ENCODE measurements around the gene ST8SIA6.
"Not testable (repeated sequence)": the region's sequence is repeated elsewhere in the genome, so short reads cannot be mapped to it uniquely, and the experiment has no call there.

ST8SIA6 gene

DNA sequence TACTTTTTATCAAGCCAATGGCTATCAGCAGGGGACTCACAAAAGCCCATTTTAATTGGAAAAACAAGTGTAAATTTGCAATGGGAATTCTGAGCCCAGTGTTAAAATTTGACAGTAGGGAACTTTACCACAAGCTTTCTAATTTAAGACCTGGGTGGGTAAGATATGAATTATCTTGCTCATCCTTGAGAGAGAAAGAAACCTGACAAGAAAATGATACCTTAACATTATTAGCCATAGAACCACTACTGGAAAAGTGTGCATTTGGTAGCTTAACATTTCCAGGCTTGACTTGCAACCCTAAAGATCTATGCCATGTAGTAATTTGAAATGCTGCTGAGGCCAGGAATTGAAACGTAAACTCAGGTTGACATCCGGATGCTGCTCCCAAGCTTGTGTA, 2.7 kb upstream of the ST8SIA6 start:
- DNase-seq (ENCODE audit: low read depth) = no peak

GRCh38 chr10:17456032-17456548, 1.7 kb upstream of the ST8SIA6 start:
- no peak for DNase-seq (ENCODE audit: low read depth)

DNA sequence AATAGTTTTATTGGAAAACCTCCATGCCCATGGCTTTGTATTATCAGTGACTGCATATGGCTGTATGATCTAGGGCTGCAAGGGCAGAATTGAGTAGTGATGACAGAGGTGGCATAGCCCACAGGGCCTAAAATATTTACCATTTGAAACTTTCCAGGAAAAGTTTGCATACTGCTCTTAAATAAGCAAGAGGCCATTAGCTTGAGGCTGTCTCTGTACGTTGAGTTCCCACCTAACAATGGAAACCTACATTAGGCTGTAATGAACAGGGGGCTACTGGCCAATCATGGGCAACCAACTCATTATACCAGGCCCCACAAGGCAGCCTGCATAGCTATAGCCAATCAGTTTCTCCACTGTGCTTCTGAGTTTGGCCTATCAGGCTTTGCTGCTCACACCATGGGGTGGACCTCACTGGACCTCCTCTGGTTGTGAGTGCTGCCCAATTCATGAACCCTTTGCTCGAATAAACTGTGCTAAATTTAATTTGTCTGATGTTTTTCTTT, 673 bp upstream of the ST8SIA6 start:
- DNase-seq (ENCODE audit: low read depth) = no peak

DNA sequence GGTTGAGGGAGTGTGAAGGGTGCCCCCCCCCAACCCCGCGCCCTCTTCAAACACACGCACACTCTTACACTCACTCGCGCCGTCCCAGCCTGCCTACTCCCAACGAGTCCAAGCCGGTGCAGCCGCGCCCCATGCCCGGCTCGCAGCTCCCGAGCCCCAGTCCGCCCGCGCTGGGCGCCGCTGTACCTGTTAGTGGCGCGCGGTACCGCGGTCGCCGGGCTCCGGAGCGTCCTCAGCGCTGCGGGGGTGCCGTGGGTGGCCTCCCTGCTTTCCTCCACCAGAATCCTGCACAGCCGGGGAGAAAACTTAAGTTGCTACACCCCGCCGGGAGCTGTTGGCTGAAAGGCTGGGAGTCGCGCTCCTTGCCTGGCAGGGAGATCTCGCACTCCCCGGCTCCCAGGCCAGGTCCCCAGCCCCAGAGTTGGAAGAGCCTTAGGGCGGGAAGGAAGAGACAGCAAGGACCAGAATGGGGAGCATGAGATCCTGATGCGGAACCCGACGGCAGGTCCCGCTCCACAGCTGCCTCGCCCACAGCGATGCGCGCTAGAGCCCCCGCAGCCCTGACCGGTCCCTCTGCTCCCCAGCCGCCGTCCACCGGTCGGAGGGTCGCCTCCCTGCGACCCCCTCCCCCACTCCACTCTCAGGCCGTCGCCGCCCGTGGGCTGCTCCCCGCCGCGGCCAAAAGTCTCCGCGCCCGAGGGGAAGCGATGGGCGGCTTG, 863 bp downstream of the ST8SIA6 start:
- DNase-seq (ENCODE audit: low read depth) = no peak

DNA sequence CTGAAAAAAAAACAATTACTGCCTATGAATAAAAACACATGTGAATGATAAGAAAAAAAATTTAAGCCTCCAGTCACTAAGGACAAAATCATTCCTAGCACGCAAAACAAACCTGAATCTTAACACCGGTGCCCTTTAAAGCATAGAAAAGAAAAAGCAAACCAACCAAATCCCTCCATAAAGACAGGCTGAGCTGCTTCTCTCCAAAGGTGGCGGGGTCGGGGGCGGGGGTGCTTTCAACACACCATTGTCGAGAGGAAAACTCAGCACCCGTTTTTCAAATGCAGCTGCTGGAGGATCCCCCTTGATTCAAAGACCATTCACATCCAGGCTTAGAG, 1.4 kb downstream of the ST8SIA6 start:
- DNase-seq (ENCODE audit: low read depth) = no peak

GRCh38 chr10:17452060-17452841, 2.1 kb downstream of the ST8SIA6 start:
- no peak for DNase-seq (ENCODE audit: low read depth)

GRCh38 chr10:17450024-17450423, 4.4 kb downstream of the ST8SIA6 start:
- no peak for DNase-seq (ENCODE audit: low read depth)

- no peak for DNase-seq (ENCODE audit: low read depth)
Observed at GRCh38 chr10:17445400-17445998, 8.9 kb downstream of the ST8SIA6 start.

DNA sequence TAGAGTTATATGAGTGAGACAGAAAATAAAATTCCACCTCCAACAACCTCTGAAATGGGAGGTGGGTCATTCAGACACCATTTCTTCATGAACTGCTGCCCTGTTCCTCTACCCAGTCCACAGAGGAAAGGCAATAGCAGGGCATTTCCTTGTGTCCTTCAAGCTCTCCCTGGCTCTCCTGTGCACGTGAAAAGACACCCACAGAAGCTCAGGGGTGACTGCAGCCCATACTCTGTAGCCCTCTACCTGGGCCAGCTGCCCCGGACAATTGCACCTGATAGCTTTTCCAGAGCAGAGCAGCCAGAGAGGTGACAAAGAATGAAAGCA, 10.0 kb downstream of the ST8SIA6 start:
- DNase-seq (ENCODE audit: low read depth) = no peak

GRCh38 chr10:17443707-17444387, 10.5 kb downstream of the ST8SIA6 start:
- DNase-seq (ENCODE audit: low read depth) = no peak

DNA sequence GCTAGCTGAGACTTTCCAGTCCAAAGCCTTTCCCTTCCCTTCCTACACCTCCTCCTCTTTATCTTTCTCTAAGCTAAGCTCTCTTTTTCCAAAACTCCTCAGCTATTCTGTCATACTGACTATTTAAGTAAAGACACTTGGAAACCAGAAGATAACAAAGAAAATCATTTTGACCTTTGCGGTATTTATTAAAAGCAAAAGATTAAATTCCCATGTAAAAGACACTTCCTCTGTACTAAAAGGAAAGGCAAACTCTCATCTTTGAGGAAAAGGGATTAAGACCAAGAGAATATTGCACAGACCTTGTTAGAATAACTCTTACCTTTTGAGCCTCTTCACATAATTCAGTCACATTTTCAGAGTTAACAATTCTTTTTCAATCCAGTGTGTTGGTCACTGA, 15.8 kb downstream of the ST8SIA6 start:
- DNase-seq (ENCODE audit: low read depth) = no peak

GRCh38 chr10:17436578-17436977, 17.8 kb downstream of the ST8SIA6 start:
- DNase-seq (ENCODE audit: low read depth) = not testable (repeated sequence)

- DNase-seq (ENCODE audit: low read depth) = no peak
Observed at GRCh38 chr10:17435953-17436352, 18.4 kb downstream of the ST8SIA6 start.

GRCh38 chr10:17435187-17435586, 19.2 kb downstream of the ST8SIA6 start:
- no peak for DNase-seq (ENCODE audit: low read depth)

DNA sequence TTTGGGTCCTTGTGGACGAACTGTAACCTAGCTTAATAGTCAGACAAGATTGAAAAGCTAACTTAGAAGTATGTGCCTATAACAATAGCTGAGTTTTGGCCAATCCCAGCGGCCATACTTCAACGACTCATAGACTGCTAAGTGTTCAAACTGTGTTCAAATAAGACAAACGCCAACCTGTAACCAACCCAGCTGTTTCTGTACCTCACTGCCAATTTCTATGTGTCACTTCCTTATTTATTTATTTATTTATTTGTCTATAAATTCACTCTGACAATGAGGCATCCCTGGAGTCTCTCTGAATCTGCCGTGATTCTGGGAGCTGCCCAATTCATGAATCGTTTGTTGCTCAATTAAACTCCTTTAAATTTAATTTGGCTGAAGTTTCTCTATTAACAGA, 21.7 kb downstream of the ST8SIA6 start:
- DNase-seq (ENCODE audit: low read depth) = no peak

GRCh38 chr10:17431871-17432311, 22.5 kb downstream of the ST8SIA6 start:
- DNase-seq (ENCODE audit: low read depth) = no peak

- no peak for DNase-seq (ENCODE audit: low read depth)
Observed at GRCh38 chr10:17430647-17431355, 23.6 kb downstream of the ST8SIA6 start.

DNA sequence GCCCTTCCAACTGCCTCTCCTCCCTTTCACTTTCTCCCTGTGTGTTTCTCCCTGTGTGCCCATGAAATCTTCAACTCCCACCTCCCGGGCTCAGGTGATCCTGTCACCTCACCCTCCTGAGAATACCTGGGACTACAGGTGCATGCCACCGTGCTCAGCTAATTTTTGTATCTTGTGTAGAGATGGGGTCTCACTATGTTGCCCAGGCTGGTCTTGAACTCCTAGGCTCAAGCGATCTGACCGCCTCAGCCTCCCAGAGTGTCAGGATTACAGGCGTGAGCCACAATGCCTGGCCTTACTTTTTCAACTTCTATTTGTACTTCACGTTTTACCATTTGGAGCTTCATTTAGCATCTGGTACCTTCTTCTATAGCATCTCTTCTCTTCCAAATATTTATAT, 24.9 kb downstream of the ST8SIA6 start:
- no peak for DNase-seq (ENCODE audit: low read depth)

DNA sequence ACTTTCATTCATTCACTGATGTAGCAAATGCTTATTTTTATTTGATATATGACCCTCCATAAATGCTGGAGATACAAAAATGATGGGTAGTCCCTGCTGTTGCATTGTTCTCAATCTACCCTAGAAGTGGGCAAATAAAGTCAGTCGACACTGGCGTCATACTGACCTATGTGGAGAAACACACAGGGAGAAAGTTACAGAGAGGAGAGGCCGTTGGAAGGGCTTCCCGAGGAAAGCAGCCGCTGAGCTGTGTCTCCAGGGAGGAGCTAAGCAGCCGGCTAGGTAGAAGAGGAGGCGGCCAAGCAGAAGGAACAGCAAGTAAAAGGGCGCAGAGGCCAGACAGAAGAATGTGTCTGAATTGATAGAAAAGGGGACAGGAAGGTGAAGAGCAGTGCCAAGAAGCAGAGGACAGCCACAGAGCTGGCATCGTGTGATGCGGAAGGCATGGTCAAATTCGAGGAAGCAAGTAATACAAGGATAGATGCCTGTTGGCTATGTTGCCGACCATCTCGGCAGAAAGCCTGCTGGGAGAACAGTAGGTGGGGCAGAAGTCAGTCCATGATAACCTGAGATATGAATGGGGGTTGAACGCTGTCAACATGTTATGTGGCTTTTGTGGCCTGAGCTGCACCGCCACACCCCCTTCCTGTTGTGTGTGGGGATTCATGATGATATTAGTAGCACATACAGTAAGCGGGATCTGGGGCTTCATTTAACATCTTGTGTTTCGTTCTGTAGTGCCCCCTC, 25.9 kb downstream of the ST8SIA6 start:
- peak; percentile 47 for DNase-seq (ENCODE audit: low read depth)

DNA sequence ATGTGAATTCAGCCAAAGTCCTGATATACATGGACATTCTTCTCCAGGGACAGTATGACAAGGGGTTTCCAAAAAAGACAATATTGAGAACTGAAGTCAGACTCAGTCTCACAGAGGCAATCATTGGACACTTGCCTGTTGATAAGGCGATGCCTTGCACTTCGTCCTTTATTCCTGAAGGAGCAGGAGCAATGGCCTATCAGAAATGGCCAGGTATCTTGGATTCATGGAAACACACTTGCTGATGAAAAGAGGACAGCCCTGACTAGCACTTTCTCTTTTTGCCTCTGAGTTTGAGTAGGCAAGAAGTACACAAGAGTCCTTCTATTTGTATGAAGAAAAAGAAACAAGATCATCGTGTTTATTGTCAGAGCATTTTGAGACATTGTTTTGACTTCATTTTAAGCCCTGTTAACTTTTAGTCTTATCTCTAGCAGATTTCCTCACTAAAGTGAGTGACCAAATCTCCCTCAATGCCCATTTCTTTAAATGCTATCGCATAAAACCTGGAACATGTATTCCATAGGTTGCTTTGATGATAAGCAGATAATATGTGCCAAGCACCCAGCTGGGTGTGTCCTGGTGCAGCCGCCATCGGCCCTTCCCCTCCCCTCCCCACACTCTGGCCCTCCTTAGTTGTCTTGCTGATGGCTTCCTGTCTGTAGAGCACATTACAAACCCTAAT, 26.6 kb downstream of the ST8SIA6 start:
- DNase-seq (ENCODE audit: low read depth) = no peak
